GM18951 (cell line): ENCODE results near the gene PAPLN.

ENCODE experiments used
- POLR2A ChIP-seq: IDR thresholded peaks from 4 replicates; pipeline ENCODE4 v1.6.1; 2011; ENCODE audit warnings: mild to moderate bottlenecking; ENCODE audit not compliant: insufficient read length, insufficient read depth; ENCODE audit errors: extremely low read depth
- in situ Hi-C: fragments of 300-500 bp; cut with MboI; formaldehyde crosslinking; loops from one replicate; pipeline ENCODE4 v1.12.0; 2022; ENCODE audit warnings: low sequenced_read_pairs, mixed read lengths, inconsistent platforms; ENCODE audit not compliant: unreplicated experiment

PAPLN gene

DNA sequence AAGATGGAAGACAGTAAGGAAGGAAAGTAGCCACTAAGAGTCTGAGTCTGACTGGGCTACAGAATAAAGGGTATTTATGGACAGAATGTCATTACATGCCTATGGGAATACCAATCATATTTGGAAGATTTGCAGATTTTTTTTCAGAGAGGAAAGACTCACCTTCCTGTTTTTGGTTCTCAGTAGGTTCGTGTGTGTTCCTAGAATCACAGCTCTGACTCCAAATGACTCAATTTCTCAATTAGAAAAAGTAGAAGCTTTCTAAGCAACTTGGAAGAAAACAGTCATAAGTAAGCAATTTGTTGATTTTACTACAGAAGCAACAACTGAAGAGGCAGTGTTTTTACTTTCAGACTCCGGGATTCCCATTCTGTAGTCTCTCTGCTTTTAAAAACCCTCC, 15.4 kb upstream of the PAPLN start:
- TF ChIP-seq POLR2A: no peak
- in situ Hi-C loops: no loop called here

DNA sequence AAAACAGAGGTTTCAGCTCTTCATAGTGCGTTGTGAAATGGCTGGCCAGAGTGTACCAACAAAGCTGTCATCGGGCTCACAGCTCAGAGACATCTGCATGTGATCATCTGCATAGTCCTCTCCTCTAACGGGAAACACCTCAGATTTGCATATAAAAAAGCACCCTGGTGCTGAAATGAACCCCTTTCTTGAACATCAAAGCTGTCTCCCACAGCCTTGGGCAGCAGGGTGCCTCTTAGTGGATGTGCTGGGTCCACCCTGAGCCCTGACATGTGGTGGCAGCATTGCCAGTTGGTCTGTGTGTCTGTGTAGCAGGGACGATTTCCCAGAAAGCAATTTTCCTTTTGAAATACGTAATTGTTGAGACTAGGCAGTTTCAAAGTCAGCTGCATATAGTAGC, 14.3 kb upstream of the PAPLN start:
- no peak for TF ChIP-seq POLR2A
- in situ Hi-C loops: no loop called here

DNA sequence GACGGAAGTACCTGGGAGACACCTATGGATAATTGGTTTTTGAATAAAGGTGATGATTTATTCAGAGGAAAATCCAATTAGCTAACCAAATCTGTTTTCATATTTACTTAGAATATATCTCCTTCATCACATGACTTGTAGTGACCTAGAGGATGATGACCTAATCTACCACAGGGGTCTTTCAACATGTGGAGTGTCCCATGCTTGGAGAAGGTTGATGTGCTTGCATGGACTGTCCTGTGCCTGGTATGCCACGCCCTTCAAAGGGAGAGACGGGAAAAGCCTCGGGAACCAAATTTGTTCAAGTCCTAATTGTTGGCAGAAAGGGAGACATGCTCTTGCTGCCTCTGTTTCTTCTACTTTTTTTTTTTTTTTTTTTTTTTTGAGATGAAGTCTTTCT, 11.8 kb upstream of the PAPLN start:
- in situ Hi-C loops: no loop called here

DNA sequence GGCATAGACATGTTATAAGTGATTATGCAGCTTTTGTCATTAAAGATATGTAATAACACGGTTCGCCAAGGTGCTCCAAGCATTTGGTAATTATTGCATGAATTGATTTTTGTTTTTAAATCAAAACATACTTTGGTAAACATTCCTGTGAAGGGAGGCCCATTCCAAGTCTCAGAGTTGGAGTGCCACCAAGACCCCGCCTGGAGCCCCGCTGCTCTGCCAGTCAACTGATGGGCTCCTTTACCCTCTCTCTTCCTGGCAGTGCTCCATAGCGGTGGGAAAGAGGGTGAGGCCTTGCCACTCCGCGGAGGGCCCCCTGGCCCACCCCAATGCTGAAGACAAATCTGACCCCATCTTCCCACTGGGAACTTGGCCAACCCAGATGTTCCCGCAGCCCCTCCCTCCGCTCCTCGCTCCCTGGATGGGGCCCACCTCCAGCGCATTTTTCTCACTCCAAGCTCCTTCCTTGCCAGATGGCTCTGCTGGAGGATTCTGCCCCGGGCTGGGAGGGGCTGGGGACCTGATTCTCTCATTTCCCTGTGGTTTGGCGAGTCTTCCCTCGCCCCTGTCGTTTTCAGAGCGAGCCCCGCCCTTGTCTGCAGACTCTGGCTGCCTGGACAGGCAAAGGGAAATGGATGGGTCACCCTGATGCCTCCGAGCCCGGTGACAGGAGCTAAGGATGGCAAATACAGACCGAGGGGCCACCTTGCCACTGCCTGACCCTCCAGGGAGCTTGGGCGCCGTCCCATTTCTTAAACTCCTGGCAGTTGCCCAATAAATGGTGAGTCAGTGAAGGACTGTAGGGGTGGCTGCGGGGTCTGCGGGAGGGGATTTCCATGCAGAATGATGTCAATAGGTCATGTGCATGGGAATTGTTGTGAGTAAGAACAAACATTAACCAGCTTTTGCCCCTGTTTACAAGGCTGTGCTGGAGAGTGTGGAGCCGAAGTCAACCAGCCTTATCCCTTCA, 9.2 kb upstream of the PAPLN start:
- in situ Hi-C loops: no loop called here
- no peak for TF ChIP-seq POLR2A

More for the DNA sequence above, 11.8 kb upstream of the PAPLN start:
- no peak for TF ChIP-seq POLR2A

DNA sequence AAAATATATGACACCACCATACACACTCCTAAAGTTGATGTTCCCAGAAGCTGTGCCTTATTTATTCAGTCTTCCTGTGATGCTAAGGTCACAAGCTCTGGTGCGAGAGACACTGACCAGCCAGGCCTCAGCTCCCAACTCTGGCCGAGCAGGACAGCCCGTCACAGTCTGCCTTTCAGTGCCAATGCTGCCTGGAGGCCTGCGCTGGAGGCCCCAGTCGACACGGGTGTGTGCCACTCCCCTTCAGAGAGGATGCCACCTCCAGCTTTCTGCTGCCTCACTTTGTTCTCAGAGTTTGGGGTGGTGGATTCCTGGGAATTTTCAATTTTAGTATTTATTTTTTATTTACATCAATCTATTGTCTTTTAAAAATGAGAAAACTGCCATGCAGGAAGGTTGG, 7.3 kb upstream of the PAPLN start:
- TF ChIP-seq POLR2A: no peak
- in situ Hi-C loops: no loop called here

DNA sequence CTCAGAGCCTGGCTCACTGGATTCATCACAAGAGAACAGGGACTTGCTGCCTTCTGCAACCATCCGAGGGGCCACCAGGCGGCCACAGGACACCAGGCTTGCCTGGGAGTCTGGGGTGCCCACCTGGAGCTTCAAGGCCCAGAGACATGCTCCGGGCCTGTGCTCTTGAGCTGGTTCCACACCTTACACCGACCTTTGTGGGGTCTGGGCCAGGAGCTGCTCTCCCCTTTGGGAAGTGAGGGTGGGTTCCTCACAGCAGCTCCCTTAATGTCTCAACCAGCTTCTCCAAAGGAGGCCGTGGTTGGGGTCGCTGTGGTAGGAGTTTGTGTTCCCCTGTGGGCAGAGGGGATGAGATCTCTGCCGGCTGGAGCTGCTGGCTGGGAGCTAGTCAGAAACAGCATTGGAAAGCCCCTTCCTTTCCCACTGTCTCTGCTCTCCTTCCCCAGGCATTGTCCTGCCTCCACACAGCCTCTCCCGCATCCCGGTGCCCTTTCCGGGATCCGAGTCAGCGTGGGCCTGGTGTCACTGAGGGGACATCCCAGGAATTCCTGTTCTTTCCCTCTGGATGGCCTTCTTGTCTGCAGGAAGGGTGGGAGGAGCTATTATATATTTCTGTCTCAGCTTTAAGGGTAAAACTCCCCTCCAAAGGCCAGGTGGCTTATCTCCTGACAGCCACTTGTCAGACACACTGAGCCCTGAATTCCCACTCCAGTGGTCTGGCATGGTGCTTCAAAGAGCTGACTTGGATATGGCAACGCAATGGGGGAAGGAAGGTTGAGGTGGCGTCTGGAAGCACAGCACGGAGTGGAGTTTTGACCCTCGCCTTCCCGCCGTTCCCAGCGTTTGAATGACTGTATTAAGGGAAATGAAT, 5.1 kb upstream of the PAPLN start:
- in situ Hi-C loops: no loop called here
- no peak for TF ChIP-seq POLR2A

DNA sequence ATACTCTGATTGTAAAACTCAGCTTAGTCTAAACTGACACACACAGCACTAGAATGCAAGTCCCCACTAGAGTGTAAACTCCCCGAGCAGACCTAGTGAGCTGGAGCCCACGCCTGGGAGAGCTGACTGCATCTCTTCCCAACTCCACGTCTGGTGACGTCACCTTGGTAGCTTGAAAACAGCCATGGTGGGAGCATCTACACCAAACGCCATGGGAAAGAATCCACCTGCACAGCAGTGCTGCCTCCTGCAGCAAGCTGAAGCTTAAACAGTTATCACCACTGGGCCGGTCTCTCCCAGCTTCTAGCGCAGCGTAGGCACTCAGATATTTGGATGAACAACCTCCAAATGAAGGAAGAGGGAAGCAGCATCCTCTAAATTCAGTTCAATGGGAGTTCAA, 4.3 kb upstream of the PAPLN start:
- in situ Hi-C loops: no loop called here

DNA sequence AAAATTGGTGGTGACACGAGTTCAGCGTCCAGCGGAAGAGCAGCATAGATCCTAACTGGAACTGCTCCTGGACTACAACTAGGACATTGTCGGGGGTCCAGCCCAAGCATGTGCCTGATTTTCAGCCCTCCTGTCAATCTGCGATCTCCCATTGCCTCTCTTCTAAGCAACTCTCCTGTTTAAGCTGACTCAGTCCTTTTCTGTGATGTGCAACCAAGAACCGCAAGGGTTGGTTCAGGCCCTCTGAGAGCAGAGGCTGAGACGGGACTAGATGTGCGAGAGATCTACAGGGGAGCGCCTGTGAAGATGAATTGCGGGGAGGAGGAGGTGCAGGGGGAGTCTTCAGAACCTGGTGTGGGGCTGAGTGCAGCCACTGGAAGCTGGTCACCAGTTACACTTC, 3.7 kb upstream of the PAPLN start:
- TF ChIP-seq POLR2A: no peak
- in situ Hi-C loops: no loop called here

More for the DNA sequence above, 4.3 kb upstream of the PAPLN start:
- TF ChIP-seq POLR2A: no peak

DNA sequence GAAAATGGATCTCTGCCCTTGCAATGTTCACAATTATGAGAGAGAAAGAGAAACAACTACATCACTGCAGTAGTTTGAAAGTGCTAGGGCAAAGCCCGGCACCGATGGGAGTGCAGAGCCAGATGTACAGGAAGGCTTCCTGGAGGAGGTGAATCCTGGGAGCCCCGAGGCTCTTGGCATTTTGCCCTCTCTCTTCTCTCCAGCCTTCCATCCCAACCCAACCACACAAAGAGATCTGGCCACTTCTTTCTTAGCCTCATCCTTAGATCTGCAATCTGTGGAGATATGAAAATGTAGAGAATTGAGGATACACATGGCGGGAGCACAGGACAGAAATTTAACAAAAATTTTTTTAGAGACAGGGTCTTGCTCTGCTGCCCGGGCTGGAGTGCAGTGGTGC, 3.3 kb upstream of the PAPLN start:
- in situ Hi-C loops: no loop called here
- TF ChIP-seq POLR2A: no peak

DNA sequence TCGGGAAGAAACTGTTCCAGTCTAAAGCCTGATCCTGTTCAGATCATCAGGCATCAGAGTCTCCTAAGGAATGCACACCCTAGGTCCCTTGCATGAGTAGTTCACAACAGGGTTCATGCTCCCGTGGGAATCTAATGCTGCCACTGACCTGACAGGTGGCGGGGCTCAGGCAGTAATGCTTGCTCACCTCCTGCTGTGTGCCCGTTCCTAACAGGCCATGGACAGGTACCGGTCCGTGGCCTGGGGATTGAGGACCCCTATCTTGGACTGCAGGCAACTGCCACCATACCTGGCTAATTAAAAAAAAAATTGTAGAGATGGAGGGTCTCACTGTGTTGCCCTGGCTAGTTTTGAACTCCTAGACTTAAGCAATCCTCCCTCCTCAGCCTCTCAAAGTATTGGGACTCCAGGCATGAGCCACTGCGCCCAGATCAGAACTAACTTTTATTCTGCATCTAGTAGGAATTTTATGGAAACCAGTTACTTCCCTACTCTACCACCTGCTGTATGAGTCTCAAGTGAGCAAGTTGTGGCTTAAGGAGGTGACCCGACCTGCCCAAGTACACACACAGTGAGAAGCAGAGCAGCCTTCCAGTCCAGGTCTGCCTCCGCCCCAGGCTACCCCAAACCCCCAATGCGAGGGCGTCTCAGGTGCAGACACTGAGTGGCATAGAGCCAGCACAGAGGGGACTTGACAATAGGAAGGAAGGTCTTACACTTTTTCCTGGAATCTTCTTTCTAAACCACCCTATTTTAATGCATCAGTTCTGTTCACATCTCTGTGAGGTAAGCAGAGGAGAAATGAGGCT, 2.5 kb upstream of the PAPLN start:
- TF ChIP-seq POLR2A: no peak
- in situ Hi-C loops: no loop called here

DNA sequence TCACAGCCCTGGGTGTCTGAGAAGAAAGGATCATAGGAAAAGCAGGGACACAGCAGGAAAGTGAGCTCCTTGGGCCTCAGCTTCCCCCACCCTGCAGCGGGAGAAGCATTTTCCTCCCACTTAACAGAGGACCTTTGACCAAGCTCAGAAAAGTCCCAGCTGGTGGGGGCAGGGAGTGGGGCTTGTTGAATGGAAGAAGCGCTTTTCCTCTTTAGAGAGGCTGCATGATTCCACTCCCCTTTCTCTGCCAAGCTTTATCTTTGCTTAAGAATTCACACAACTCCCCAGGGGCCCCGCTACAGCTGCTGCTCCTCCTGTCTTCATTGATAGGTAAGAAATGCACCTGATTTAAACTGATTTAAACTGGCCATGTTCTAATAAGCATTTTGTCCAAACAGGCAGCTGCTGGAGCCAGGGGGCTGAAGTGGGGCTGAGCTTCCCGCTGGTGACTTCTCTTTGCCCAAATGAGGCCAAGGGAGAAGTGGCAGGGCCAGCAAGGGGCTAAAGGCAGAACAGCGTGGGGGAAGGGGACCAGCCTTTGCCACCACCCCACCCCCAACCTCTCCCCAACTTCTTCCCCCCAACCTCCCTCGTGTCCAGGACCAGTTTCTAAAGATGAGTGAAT, 1.7 kb upstream of the PAPLN start:
- in situ Hi-C loops: no loop called here
- TF ChIP-seq POLR2A: no peak

DNA sequence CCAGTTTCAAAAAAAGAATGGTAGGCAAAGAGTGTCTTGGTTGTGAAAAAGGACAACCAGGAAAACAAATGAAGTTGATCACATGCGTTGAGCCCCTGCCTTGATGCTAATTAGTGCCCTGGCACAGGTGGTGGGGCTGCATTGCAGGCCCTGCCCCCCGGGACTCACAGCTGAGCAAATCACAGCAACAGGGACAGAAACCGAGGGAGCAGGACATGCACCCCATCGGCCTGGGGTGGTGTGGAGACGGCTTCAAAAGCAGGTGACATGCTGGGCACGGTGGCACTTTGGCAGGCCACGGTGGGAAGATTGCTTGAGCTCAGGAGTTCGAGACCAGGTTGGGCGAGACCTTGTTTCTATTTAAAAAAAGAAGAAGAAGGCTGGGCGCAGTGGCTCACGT, 1.1 kb upstream of the PAPLN start:
- in situ Hi-C loops: no loop called here
- no peak for TF ChIP-seq POLR2A
